Midbrain (tissue), 1 donor: ENCODE measurements around the gene RELN.
"Not testable (repeated sequence)": the region's sequence is repeated elsewhere in the genome, so short reads cannot be mapped to it uniquely, and the experiment has no call there.

Source experiments
- DNase-seq: peaks from one replicate; lab custom pipeline; 2025; lab: John Stamatoyannopoulos, UW

Gene RELN

DNA sequence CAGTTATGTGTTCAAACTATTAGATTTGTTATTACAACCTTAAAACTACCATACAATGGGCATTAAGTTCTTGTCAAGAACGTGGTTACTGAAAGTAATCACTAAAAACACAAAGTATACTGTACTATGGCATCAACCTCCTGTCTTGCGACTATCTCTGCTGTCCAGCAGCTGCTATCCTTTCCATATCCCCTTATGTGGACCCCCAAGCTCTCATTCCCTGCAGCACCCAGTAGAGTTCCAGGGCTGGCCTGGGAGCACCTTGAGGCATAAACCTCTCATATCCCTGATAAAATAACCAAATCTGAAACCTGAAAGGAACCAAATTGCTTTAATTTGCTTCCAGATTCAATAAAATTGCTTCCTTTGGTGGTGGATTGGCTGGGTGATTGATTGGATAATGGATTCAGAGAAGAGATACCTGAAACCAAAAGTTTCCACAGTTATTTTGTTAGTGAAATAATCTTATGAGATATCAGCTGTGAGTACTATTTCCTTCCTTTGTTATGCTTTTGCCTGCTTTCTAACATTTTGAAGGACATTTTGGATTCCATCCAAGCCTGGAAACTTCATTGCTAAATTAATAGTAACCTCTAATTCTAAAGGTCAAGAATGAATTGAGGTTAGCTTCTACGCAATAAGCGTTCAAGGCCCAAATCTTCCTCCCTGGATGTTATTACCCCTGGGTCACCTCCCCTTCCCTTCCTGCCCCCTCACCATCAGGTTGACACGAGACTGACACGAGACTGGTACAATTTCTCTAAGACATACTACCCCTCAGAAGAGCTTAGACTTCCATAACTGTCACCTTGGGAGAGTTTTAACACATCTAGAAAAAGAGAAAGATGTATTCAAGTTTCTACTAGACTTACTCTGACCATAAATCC lies 48.8 kb downstream of the RELN start:
- DNase-seq = no peak

DNA sequence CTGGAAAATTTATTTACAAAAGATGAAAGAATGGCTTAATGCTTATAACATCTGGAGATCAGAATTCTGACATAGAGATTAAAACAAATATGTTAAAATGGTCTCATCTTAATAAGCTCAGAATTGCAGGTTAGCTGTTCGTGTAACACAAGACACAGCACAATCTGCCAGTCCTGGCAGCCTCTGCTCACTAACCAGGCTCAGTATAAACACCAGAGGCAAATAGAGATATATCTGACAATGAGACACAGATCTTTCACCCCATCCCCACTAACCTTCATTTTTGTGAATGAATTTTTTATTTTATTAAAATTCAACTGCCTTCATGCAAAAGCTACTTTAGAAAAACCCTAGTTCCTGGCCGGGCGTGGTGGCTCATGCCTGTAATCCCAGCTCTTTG lies 51.8 kb downstream of the RELN start:
- no peak for DNase-seq

DNA sequence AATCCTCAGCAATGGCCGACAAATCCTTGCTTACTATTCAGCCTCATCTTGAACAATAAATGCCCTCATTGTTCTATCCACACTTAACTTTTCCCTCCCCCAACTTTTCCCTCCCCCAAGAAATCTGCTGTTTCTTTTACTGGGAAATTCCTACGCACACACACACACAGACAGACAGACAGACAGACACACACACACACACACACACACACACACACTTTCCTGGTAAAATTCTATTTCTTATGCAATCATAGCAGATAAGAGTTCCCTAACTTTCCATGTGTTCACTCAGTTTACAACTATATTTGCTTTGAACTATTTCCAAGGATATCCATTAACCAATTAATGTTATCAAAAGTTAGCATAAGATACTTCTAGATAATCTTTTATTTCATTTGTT lies 52.9 kb downstream of the RELN start:
- DNase-seq = no peak

DNA sequence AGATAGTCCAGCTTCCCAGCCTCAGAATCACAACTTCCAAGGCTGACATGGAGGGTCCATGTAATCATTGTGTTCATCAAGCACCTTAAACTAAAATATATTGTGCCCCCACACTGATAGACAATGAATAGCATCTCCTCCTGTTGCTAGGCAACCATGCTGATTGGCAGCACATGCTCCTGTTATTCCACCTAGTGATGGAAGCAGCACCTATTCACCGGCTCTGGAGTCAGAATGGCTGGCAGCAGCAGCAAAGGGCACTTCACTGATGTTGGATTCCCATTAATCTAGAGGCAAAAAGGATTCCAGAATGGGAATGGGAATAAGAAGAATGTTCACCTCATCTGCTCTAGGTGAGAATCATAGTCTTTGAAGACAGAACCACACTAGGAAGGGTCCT lies 55.0 kb downstream of the RELN start:
- no peak for DNase-seq

DNA sequence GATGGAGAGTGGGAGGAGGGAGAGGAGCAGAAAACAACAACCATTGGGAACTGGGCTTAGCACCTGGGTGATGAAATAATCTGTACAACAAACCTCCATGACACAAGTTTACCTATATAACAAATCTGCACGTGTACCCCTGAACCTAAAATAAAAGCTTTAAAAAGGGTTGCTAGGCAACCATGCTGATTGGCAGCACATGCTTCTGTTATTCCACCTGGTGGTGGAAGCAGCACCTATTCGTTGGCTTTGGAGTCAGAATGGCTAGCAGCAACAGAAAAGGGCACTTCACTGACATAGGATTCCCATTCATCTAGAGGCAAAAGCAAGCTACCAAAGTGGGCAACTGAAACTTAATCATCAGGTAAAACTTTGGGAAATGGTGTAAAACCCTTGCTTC lies 57.1 kb downstream of the RELN start:
- no peak for DNase-seq

DNA sequence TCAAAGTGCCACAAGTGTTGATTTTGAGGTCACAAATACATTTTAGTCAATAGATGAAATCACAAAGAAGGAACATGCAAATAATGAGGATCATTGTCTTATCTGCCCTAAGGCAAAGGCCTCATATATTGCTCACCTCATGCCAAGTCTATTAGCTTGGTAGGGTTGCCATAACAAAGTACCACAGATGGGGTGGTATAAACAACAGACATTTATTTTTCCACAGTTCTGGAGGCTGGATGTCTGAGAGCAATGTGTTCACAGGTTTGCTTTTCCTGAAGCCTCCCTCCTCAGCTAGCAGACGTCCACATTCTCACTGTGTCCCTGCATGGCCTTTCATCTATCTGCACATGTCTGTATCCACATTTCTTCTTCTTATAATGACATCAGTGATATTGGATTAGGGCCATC lies 59.6 kb downstream of the RELN start:
- DNase-seq = no peak

DNA sequence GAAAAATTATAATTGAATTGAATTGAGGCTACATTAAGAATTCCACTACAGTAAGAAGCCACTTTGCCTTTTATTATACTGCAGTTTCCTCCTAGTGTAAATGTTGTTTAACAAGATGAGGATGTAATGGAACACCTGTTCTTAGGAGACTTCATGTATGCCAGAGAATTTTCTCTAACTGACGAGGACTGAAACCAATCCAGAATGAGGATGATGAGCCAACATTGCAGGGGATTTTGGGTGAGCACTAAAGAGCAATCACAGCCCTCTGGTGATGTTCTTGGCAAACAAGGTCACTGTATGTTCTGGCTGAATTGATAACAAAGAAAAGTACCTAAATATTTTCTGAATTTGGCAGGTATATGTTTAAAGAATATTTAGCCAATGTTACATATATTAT lies 60.9 kb downstream of the RELN start:
- DNase-seq = no peak

DNA sequence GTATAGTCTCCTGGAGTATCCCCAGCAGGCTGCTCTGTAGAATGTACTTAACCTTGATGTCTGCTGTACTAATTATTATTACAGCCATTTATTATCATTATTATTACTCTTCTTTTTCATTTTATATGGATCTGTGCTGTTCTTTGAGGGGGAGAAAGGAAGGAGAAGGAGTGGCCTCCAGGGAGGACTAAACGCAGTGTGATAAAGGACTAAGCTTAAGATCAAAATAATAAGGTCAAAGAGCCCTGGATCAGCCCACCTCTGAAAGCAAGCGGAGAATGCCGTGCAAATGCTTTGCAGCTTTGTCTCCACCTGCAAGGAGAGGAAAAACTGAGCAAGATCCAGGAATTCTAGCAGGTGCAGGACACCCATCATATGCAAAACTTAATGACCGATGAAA lies 65.3 kb downstream of the RELN start:
- DNase-seq = no peak

DNA sequence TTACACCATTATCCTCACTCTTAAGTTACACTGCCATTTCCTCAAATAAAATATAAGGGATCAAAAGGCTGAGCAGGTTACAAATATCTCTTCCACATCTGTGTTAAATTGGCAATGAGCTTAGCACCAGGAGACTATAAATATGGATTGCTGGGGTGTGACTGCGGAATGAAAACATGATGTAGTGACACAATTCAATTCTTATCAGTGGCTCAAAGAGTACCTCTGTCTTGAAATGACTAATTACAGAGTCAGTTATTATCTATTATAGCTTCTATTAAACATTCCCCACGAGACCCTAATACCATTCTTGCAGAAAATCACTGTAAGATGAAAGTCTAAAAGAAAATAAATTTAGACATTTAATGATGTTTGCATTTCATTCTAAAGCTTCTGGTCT lies 67.1 kb downstream of the RELN start:
- no peak for DNase-seq

DNA sequence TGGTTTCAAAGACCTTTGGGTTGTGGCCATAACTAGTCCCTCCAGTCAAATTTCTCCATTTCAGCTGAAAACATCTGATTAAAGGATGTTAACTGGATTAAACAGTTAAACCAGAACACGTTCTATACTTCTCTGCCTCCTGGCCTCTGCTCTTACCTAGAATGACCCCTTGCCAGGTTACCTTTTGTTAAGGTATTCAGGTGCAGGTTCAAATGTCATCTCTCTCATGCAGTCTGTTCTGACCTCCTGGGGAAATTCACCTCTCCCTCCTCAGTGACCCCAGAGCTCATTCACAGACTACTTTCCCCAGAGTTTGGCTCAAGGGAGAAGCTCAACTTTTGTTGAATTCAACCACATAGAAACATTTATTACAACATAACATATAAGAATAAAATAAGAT lies 67.8 kb downstream of the RELN start:
- no peak for DNase-seq

DNA sequence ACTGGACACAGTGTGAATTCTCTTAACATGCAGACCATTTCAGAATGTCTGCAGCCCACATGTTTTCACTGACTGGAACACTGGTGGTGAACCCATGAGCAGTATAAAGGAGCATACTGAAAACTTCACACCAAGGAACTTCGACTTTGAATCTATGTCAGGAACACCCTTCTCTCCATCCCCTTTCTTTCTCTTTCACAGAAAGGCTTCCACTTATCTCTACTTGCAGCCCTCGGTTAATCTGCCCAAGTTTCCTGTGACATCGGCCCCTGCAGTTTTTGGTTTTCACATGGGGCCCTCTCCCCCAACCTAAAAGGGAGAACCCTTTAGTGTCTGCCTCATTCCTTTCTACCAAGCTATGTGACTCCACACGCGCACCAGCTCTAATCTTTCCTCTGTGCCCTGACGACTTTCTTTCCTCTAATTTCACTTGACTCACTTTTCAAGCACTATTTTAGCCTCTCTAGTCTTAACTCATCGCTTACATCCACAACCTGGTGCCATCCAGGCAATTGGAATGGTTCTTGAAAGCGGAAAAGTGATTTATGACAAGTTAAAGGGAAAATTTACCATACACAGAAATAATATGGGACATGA lies 70.1 kb downstream of the RELN start:
- no peak for DNase-seq

DNA sequence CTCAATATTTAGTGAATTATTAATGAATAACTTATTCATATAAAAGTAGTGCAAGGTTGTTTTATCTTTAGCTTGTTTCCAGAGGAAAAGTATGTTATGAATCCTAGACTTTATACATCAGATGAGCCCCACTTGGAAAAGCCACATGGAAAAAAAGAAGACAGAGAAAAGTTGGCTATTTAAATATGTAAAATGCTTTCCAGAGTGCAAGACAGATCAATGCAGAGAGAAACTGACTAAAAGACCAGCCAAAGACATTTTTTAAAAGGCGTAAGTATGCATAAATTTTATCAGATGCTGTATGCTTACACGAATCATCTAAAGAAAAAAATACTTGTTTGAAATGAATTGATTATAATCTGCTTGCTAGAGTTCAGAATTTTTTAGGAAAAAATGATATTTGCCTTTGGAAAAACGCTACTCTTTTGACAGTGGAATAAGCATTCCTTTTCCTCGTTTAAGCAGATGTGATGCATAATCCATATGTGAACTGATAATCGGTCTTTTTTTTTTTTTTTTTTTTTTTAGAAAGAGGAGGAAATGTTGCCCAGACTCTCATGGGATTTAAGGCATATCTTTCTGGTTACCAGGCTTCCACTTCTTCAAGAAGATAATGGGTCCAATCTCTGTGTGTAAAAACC lies 70.7 kb downstream of the RELN start:
- DNase-seq = no peak

DNA sequence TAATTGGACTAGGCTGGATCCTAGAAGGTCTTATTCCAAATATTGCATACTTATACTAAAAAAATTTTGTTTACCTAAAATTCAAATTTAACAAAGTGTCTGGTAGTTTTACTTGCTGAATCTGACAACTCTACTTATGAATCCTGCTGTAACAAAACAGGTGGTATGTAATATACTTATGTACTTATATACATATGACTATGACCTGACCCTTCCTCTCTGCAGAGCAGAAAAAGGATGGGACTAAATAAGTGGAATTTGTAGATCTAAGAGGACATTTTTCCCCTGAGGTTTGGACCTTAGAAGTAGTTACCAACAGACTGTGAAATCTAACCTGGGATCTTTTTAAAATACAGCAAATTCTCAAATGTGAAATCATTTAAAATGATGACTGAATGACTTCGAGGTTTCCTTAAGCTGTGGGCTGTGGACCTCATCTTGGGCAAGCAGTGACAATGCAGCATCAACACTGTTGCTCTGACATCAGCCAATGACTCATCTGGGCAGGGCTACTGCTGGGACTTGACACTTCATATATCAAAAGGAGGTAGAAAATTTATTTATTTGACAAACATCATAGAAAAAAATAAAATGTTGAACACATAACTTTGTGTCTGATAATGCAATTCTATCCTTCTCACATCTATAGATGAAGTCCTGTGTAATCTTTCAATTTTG lies 73.6 kb downstream of the RELN start:
- no peak for DNase-seq

DNA sequence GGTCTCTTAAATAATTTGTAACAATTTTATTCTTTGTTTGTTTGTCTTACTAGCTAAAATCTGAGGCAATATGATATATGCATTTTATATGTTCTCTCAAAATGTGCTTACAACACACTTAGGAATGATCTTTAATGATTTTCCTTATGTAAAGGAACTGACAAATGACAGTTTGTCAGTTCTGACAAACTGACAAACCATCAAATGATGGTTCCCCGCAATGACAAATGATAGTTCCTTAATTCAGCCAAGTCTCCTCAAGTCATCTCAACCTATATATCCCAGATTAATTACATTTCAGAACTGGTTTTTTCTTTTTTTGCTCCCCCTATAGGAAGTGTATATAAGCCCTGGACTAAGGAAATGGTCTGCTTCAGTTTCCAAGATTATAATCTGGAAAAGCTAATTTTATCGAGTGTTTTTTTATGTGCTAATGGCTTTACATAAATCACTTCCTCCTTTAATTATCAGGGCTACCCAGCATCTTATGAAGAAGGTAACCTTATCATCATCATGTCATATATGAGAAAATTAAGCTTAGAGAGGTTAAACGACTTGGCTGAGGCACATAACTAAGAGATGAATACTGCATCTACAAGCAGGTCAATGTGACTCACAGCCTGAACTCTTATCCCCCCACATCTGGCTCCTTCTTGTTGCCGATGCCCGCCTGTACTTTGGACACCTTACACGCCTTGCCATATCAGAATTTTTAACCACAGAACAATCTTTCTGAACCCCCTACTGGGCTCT lies 75.1 kb downstream of the RELN start:
- DNase-seq = no peak

DNA sequence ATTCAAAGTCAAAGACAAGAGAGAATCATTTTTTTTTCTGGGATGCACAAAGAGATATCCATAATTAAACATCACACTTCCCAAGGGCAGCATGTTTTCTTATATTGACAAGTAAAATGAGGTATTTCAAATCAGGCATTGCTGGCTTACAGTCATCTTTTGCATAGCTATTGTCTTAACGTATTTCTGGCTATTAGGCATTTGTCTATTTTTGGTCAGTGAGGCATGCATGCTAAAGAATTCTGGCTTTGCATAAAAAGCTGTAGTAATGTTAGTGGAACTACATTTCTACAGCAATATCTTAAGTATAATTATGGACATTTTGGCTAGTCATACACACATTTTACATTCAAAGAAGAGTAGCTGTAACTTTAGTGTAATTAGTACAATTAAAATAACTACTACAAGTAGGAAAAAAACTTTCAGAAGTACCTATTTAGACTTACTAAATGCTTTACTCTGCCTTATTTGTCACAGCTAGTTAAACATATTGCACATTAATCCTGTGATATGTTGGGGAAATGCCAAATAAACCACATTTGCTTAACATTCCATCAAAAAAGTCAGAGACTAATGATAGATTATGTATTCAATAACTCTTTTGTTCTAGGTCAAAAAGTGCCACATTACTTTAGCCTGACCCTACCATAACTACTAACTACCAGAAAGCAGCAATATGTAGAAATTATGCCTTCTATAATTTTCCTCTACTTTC lies 76.4 kb downstream of the RELN start:
- no peak for DNase-seq

DNA sequence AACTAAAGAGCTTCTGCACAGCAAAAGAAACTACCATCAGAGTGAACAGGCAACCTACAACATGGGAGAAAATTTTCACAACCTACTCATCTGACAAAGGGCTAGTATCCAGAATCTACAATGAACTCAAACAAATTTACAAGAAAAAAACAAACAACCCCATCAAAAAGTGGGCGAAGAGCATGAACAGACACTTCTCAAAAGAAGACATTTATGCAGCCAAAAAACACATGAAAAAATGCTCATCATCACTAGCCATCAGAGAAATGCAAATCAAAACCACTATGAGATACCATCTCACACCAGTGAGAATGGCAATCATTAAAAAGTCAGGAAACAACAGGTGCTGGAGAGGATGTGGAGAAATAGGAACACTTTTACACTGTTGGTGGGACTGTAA lies 78.4 kb downstream of the RELN start:
- DNase-seq = not testable (repeated sequence)

DNA sequence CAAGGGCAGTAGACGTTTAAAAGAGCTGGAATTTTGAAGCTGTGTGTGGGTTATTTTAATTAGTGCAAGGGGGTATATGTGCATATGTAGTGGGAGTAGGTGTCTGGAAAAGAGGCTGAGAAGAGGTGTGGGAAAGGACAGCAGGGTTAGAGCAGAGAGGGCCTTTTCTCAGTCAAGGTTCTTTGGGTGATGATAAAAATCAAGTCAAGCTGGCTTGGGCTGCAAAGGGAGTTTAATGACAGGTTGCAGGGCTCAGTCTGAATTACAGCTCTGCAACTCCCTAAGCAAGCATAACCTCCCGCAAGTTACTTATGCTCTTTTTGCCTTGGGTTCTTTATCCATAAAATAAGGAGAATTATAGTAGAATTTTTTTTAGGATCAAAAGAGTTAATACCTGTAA lies 83.5 kb downstream of the RELN start:
- no peak for DNase-seq

DNA sequence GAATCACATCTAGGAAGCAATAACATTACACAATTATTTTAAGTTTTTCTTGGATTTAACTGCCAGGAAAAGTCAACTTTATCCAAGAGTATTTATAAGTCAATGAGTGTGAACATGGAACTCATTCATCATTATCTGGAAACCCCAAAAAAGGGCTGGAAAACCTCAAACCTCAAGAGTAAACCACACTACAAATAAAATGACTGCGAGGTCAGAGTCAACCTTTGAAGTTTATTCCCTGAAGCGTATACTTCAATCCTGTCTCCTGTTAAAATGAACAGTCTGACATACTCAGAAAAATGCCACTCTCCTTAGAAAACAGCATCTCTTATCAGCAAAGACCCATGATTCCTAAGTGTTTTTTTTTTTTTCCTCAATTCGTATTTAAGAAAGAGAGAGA lies 86.5 kb downstream of the RELN start:
- no peak for DNase-seq

DNA sequence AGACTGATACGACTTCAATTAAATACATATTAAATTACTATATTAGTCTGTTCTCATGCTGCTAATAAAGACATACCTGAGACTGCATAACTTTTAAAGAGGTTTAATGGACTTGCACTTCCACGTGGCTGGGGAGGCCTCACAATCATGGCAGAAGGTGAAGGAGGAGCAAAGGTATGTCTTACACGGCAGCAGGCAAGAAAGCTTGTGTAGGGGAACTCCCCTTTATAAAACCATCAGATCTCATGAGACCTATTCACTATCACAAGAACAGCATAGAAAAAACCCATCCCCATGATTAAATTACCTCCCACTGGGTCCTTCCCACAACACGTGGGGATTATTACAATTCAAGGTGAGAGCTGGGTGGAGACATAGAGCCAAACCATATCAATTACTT lies 92.6 kb downstream of the RELN start:
- DNase-seq = not testable (repeated sequence)

DNA sequence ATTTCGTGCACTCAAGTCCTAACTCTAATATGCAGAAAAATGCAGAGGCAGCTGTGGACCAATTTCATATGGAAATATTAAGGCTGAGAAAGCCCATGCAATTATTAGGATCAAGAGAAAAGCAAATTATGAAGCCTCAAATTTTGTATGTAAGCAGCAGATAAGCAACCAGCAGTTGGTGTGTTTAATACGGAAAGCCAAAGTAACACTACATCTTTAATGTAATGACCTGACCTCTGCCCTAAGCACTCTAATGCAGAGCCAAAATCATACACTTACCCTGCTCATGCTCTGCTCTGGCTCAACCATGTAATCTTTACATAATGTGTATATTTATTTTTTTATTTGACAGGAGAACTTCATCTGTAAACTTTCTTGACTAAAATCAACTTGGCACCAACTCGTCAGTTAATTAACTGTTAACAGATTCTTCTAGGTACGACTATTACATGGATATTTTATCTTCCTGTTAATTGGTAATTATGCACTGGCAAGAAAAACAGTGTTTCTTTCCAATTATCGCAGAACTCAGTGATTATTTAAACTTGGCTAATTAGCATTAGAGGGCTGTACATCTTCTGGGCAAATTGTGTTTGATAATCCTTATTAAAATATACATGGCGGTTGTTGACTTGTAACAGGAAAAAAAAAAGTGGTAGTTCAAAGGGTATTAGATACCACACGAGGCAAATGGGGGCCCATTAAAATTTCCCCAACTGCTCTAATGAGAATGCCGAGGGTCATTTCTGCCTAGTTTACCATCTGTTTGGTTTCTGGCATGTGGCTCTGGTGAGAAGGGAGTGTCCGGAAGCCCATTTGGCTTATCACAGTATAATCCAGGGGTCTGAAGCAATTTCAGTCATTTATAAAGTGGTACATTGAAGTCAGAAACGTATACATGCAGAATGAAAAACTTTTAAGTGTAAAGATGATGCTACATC lies 94.5 kb downstream of the RELN start:
- DNase-seq = no peak
